SU-DHL-6 (cell line): Measurements from ENCODE around the gene MYL3.

Experiments used
- CTCF ChIP-seq: fragments of 200-600 bp; sonication (generic); IDR thresholded peaks from one replicate; pipeline ENCODE4 v1.5.1; 2017; ENCODE audit warnings: antibody characterized with exemption, mild to moderate bottlenecking, low read length, moderate library complexity; ENCODE audit not compliant: insufficient read depth, poor library complexity, severe bottlenecking
- EZH2phosphoT487 ChIP-seq: fragments of 200-600 bp; sonication (generic), shearing (Covaris generic); conservative IDR thresholded peaks from 2 replicates; pipeline ENCODE4 v1.6.1; 2018; ENCODE audit warnings: mild to moderate bottlenecking, antibody characterized with exemption, low read length, moderate library complexity, mixed read lengths

- TF ChIP-seq CTCF (no peak), EZH2phosphoT487 (no peak)
These were observed 45.8 kb upstream of the MYL3 start for GRCh38 chr3:46908986-46909534.
